ENCODE results near the gene RC3H2. TPM values are rescaled to one million over a fixed set of nuclear protein-coding genes. Genes with fewer than 3 reads are reported as not detected.

RC3H2 gene
- total and polyA plus RNA-seq, 10 of the 15 experiments (the other 5 are each of a cell fraction or from before 2014, with no cell fraction given), result 7.2 to 25.5 (median 16.1) TPM

- no peak for TF ChIP-seq BCLAF1 (IDR thresholded peaks at IDR 0.05)
- TF ChIP-seq TARDBP (IDR thresholded peaks at IDR 0.05; ENCODE audit: borderline replicate concordance), result no peak; the same call in 1 of the 2 replicates
- no peak for TF ChIP-seq MLLT1 (IDR thresholded peaks at IDR 0.05)
- TF ChIP-seq IRF5 (IDR thresholded peaks at IDR 0.05; ENCODE audit: borderline replicate concordance), result no peak
- TF ChIP-seq NFIC (IDR thresholded peaks at IDR 0.05; ENCODE audit: low read depth, low read length), result no peak
- no peak for TF ChIP-seq ZZZ3 (IDR thresholded peaks at IDR 0.05; ENCODE audit: control insufficient read depth, insufficient read length, low read depth)
- TF ChIP-seq SUPT20H (IDR thresholded peaks at IDR 0.05; ENCODE audit: borderline replicate concordance, control insufficient read depth, low read depth, low read length), result no peak
- TF ChIP-seq EGR1 (IDR thresholded peaks at IDR 0.05; ENCODE audit: borderline replicate concordance in 1 of 2, low read depth in 2 of 2, low read length in 2 of 2), result 0 out of 3 replicates have a peak, but pooled peaks of 1 of the 2 experiments have one; percentile 24
- TF ChIP-seq PKNOX1 (IDR thresholded peaks at IDR 0.05), result no peak
- TF ChIP-seq CBFB (IDR thresholded peaks at IDR 0.05; ENCODE audit: low read depth), result no peak; the same call in 1 of the 2 replicates
- TF ChIP-seq SMARCA5 (IDR thresholded peaks at IDR 0.05), result 0 out of 2 replicates have a peak, but pooled peaks have one; percentile 27
- peak; percentile 22; the same call in 1 of the 2 replicates for TF ChIP-seq CBX5 (IDR thresholded peaks at IDR 0.05; ENCODE audit: low read depth)
- peak; percentile 88 for TF ChIP-seq POLR2A (IDR thresholded peaks at IDR 0.05; ENCODE audit: low read depth, low read length)
- no peak for TF ChIP-seq YBX1 (IDR thresholded peaks at IDR 0.05)
- peak; percentile 90 for TF ChIP-seq CHD2 (IDR thresholded peaks at IDR 0.05; ENCODE audit: borderline replicate concordance, low read depth, low read length)
- TF ChIP-seq CBX3 (IDR thresholded peaks at IDR 0.05; ENCODE audit: borderline replicate concordance, low read depth), result no peak
- TF ChIP-seq ATF7 (IDR thresholded peaks at IDR 0.05; ENCODE audit: low read depth), result no peak
- peak; percentile 66 for TF ChIP-seq RELA (IDR thresholded peaks at IDR 0.05; ENCODE audit: borderline replicate concordance, partially characterized antibody)
- TF ChIP-seq NFYB (IDR thresholded peaks at IDR 0.05; ENCODE audit: insufficient read depth, low read depth, low read length), result peak; percentile 92
- TF ChIP-seq CEBPB (IDR thresholded peaks at IDR 0.05; ENCODE audit: borderline replicate concordance in 1 of 2, low read depth in 2 of 2, low read length in 2 of 2), result no peak
- TF ChIP-seq RAD51 (IDR thresholded peaks at IDR 0.05), result peak; percentile 52; the same call in 1 of the 2 replicates
- no peak for TF ChIP-seq TCF12 (IDR thresholded peaks at IDR 0.05; ENCODE audit: low read depth, low read length)
- TF ChIP-seq IKZF1 (conservative IDR thresholded peaks at IDR 0.05), result peak; percentile 94
Observed at GRCh38 chr9:122931226-122932121, 26.3 kb upstream of the RC3H2 start, which contains the start of gene ZBTB26 (continued).
